Endothelial cell of hepatic sinusoid (primary cell): ENCODE results near the gene TAF11L13.

Experiments used
- in situ Hi-C: cut with HindIII; loops from 2 replicates; pipeline ENCODE4 v1.10.0; 2017; ENCODE audit warnings: low sequenced_read_pairs

Gene TAF11L13

GRCh38 chr5:17678751-17679324 lies 47.0 kb downstream of the TAF11L13 start:
- in situ Hi-C loops, result no loop called here

- in situ Hi-C loops, result no loop called here
These were observed 47.8 kb downstream of the TAF11L13 start for GRCh38 chr5:17679597-17680203.

GRCh38 chr5:17680737-17681136 lies 48.8 kb downstream of the TAF11L13 start:
- in situ Hi-C loops, result no loop called here
